Measurements from ENCODE around the gene RRP12. TPM values are rescaled to one million over a fixed set of nuclear protein-coding genes. Genes with fewer than 3 reads are reported as not detected.

The RRP12 gene
- total RNA-seq, 1 donor from 2014 or later: 41.6 TPM

GRCh38 chr10:97388152-97388551 is 13.0 kb downstream of the RRP12 start:
- no peak for TF ChIP-seq CTCF (conservative IDR thresholded peaks at IDR 0.05)
- H3K4me3 Mint-ChIP-seq: no peak overlapping the region
- no peak overlapping the region for H3K27ac Mint-ChIP-seq
- peaks cover 8% of the 10 kb centered on the region for H3K36me3 Mint-ChIP-seq
- H3K4me1 Mint-ChIP-seq (ENCODE audit: unreplicated experiment): no peaks in the 10 kb centered on the region
- H3K27me3 Mint-ChIP-seq: no peaks in the 10 kb centered on the region
- no peak for DNase-seq (ENCODE audit: extremely low spot score, unreplicated experiment)
- H3K9me3 Mint-ChIP-seq: no peaks in the 10 kb centered on the region

GRCh38 chr10:97385565-97385964 is 15.6 kb downstream of the RRP12 start:
- H3K4me3 Mint-ChIP-seq: no peak overlapping the region
- no peaks in the 10 kb centered on the region for H3K27me3 Mint-ChIP-seq
- no peak overlapping the region for H3K27ac Mint-ChIP-seq
- no peaks in the 10 kb centered on the region for H3K9me3 Mint-ChIP-seq
- DNase-seq (ENCODE audit: extremely low spot score, unreplicated experiment): no peak
- no peaks in the 10 kb centered on the region for H3K4me1 Mint-ChIP-seq (ENCODE audit: unreplicated experiment)
- no peak for TF ChIP-seq CTCF (conservative IDR thresholded peaks at IDR 0.05)
- peaks cover 9% of the 10 kb centered on the region for H3K36me3 Mint-ChIP-seq

- no peak overlapping the region for H3K27ac Mint-ChIP-seq
- no peak overlapping the region for H3K4me3 Mint-ChIP-seq
- no peak for TF ChIP-seq CTCF (conservative IDR thresholded peaks at IDR 0.05)
- H3K4me1 Mint-ChIP-seq (ENCODE audit: unreplicated experiment): no peaks in the 10 kb centered on the region
- no peak for DNase-seq (ENCODE audit: extremely low spot score, unreplicated experiment)
- H3K36me3 Mint-ChIP-seq: peaks cover 9% of the 10 kb centered on the region
- no peaks in the 10 kb centered on the region for H3K27me3 Mint-ChIP-seq
- H3K9me3 Mint-ChIP-seq: no peaks in the 10 kb centered on the region
Measured at GRCh38 chr10:97384641-97385040, 16.5 kb downstream of the RRP12 start.

DNA sequence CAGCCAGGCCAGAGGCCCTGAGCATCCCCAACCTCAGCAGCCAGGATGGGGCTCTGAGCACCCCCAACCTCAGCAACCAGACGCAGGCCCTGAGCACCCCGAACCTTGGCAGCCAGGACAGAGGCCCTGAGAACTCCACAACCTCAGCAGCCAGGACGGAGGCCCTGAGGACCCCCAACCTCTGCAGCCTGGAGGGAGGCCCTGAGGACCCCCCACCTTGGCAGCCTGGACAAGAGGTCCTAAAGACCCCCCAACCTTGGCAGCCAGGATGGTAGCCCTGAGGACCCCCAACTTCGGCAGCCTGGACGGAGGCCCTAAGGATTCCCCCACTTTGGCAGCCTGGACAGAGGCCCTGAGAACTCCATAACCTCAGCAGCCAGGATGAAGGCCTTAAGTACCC is 17.0 kb downstream of the RRP12 start:
- Mint-ChIP-seq H3K27ac (no peak overlapping the region), H3K36me3 (peaks cover 9% of the 10 kb centered on the region), H3K4me3 (no peak overlapping the region), H3K27me3 (no peaks in the 10 kb centered on the region), H3K9me3 (no peaks in the 10 kb centered on the region), H3K4me1 (ENCODE audit: unreplicated experiment) (no peaks in the 10 kb centered on the region)
- no peak for TF ChIP-seq CTCF (conservative IDR thresholded peaks at IDR 0.05)
- no peak for DNase-seq (ENCODE audit: extremely low spot score, unreplicated experiment)

DNA sequence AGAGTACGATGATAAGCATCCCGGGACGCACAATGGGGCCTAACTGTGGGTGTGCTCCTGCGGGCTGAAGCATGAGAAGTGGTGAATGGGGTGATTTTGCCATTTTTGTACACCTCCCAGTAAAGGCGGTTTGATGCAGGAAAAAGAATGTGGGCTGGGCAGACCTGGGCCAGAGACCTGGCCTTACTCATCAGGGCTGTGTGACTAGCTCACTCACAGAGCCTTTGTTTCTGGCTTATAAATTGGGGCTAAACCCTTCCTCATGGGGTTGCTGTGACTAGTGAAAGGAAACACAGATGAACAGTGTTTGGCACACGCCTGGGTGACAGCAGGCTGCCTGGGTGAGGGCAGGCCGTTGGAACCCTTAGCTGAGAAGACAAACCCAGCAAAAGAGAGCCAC is 18.0 kb downstream of the RRP12 start:
- no peak for DNase-seq (ENCODE audit: extremely low spot score, unreplicated experiment)
- H3K36me3 Mint-ChIP-seq: peaks cover 4% of the 10 kb centered on the region
- no peak for TF ChIP-seq CTCF (conservative IDR thresholded peaks at IDR 0.05)
- H3K9me3 Mint-ChIP-seq: no peaks in the 10 kb centered on the region
- no peaks in the 10 kb centered on the region for H3K27me3 Mint-ChIP-seq
- no peaks in the 10 kb centered on the region for H3K4me1 Mint-ChIP-seq (ENCODE audit: unreplicated experiment)
- H3K27ac Mint-ChIP-seq: no peak overlapping the region
- H3K4me3 Mint-ChIP-seq: no peak overlapping the region

DNA sequence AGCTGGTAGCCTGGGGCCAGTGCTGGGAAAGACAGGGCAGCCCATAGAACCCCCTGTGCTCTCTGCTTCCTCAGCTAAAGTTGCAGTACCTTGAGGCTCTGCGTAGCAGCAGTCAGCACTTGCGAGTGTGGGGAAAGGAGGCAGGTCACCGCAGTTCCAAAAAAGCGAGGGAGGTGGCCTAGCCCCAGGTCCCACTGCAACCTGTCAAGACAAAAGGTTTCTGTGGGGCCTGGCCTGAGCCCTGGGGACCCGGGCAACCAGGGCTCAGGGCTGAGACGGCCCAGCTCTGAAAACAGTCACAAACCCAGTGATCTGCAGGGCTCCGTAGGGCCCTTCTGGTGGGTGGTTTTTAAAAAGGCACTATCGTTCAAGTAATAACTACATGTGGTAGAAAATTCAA is 19.5 kb downstream of the RRP12 start:
- no peak for TF ChIP-seq CTCF (conservative IDR thresholded peaks at IDR 0.05)
- no peaks in the 10 kb centered on the region for H3K9me3 Mint-ChIP-seq
- H3K27ac Mint-ChIP-seq: no peak overlapping the region
- H3K4me3 Mint-ChIP-seq: no peak overlapping the region
- H3K4me1 Mint-ChIP-seq (ENCODE audit: unreplicated experiment): no peaks in the 10 kb centered on the region
- H3K27me3 Mint-ChIP-seq: no peaks in the 10 kb centered on the region
- DNase-seq (ENCODE audit: extremely low spot score, unreplicated experiment): no peak
- H3K36me3 Mint-ChIP-seq: peaks cover 7% of the 10 kb centered on the region
